ENCODE data around the gene INTS6.

Gene INTS6

DNA sequence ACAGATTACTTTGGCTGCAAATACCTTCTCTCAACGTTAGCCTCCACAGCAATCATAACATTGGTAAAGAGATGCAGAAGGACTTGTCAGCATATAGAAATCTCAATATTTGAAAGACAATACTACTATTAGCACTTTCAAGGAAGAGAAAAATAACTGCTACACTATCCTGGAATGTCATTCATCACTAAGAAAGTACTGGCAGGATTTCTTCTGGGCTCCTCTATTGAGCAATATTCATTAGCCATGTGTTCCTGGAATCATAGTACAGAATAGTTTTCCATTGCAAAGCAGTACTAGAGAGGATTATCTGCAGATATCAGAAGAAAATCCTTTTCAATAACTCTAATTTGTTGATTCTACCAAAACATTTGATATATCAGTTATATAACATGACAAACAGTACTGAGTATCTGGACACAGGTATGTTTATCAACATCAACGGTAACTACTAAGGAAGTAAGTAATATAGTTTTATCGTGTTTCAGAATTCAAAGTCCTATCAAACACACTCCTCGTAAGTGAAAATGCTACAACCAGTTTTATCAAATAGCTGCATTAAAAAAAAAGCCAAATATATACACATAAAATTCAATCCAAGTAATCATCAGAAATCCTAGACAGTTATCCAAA, 27.3 kb downstream of the INTS6 start:
- Mint-ChIP-seq H3K36me3 (ENCODE audit: low read depth) (peaks cover 36% of the 10 kb centered on the region), H3K9me3 (no peaks in the 10 kb centered on the region), H3K27ac (no peak overlapping the region), H3K4me3 (no peak overlapping the region), H3K27me3 (ENCODE audit: low read depth) (no peaks in the 10 kb centered on the region), H3K4me1 (no peaks in the 10 kb centered on the region)
- TF ChIP-seq, protein P1, sequence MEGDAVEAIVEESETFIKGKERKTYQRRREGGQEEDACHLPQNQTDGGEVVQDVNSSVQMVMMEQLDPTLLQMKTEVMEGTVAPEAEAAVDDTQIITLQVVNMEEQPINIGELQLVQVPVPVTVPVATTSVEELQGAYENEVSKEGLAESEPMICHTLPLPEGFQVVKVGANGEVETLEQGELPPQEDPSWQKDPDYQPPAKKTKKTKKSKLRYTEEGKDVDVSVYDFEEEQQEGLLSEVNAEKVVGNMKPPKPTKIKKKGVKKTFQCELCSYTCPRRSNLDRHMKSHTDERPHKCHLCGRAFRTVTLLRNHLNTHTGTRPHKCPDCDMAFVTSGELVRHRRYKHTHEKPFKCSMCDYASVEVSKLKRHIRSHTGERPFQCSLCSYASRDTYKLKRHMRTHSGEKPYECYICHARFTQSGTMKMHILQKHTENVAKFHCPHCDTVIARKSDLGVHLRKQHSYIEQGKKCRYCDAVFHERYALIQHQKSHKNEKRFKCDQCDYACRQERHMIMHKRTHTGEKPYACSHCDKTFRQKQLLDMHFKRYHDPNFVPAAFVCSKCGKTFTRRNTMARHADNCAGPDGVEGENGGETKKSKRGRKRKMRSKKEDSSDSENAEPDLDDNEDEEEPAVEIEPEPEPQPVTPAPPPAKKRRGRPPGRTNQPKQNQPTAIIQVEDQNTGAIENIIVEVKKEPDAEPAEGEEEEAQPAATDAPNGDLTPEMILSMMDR (IDR thresholded peaks at IDR 0.05; ENCODE audit: unreplicated experiment in 3 of 3): no peak

- TF ChIP-seq, protein P1 (IDR thresholded peaks at IDR 0.05; ENCODE audit: unreplicated experiment in 3 of 3): no peak
- H3K4me3 Mint-ChIP-seq: no peak overlapping the region
- H3K27me3 Mint-ChIP-seq (ENCODE audit: low read depth): no peaks in the 10 kb centered on the region
- H3K4me1 Mint-ChIP-seq: no peaks in the 10 kb centered on the region
- no peaks in the 10 kb centered on the region for H3K9me3 Mint-ChIP-seq
- no peak overlapping the region for H3K27ac Mint-ChIP-seq
- peaks cover 36% of the 10 kb centered on the region for H3K36me3 Mint-ChIP-seq (ENCODE audit: low read depth)
Observed at GRCh38 chr13:51423766-51424165, 29.1 kb downstream of the INTS6 start.

DNA sequence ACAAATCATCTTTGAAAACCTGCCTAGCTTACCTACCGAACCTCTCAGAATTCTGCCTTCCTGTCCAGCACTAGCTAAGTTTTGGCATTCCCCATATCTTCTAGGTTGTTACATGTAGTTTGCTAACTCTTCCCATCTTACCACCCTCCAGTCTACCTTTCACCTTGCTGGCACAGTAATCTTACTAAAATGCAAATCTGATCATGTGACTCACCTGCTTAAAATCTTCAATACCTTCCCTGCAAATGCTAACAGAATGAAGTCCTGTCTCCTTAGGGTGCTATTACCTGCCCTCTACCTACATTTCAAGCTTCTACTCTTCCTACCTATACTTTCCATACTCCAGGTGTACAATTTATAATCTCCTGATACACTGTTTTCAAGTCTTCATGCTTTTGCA, 30.4 kb downstream of the INTS6 start:
- no peaks in the 10 kb centered on the region for H3K4me1 Mint-ChIP-seq
- TF ChIP-seq, protein P1 (IDR thresholded peaks at IDR 0.05; ENCODE audit: unreplicated experiment in 3 of 3): no peak
- H3K4me3 Mint-ChIP-seq: no peak overlapping the region
- no peaks in the 10 kb centered on the region for H3K9me3 Mint-ChIP-seq
- no peaks in the 10 kb centered on the region for H3K27me3 Mint-ChIP-seq (ENCODE audit: low read depth)
- H3K36me3 Mint-ChIP-seq (ENCODE audit: low read depth): peaks cover 33% of the 10 kb centered on the region
- no peak overlapping the region for H3K27ac Mint-ChIP-seq

DNA sequence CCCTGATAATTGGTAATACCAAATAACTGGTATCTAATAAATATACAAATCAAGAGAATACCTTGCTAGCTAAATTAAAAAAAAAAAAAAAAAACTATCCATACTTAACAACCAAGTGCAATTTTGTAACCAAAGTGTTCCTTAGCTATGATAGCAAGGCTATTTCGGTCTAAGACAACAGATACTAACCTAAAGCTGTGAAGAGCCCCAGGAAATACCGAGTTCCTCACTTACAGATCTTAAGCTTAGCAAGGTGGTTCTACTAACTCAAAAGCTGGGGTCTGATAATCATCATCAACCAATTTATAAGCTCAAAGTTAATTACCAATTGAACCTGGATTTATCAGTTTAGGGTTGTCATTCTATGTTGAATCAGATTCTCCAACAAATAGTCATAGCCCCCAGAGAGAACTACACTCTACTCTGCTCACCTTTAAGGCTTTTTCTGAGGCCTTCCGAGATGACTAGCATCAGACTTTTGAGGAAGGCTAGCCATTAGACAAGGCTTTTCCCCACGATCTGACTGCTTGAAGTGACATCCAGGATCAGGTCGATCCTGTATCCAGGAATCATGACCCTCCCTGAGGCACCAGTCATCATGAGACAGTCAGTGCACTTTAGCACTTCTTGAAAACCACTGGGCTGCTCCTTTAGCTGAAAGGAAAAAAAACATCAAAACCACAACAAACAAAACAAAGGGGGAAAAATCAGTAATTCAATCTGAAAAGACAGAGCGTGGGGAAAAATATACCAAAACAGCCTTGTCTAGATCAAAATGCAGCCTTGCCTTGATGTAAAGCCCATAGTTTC, 31.9 kb downstream of the INTS6 start:
- Mint-ChIP-seq H3K27me3 (ENCODE audit: low read depth) (no peaks in the 10 kb centered on the region), H3K4me1 (no peaks in the 10 kb centered on the region), H3K9me3 (peaks cover 1% of the 10 kb centered on the region), H3K27ac (no peak overlapping the region), H3K4me3 (no peak overlapping the region), H3K36me3 (ENCODE audit: low read depth) (peaks cover 47% of the 10 kb centered on the region)
- TF ChIP-seq, protein P1 (IDR thresholded peaks at IDR 0.05; ENCODE audit: unreplicated experiment in 3 of 3): no peak

DNA sequence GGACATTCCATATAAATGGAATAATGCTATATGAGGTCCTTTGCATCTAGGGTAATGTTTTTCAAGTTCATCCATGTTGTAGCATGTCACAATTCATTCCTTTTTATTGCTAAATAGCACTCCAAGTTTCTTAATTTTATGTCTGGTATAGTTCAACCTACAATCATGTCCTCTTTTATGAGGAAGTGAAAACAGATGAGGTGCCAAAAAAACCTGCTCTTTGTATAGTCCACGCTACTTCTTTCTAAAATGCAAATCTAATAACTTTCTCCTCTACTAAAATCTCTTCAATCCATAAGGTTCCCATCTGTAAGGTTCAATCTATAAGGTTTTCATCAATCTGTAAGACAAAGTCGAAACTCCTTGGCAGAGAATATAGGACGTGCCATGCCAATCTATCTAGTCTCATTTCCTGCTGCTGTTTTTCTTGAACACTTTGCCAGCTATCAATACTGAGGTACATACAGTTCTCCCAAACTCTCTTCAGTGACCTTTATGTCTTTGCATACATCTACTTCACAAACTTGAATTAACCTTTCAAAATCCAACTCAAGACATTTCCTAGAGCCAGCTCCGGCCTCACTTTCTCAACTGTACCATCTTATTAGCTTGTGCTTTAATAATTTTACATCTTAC, 33.7 kb downstream of the INTS6 start:
- H3K4me3 Mint-ChIP-seq: no peak overlapping the region
- TF ChIP-seq, protein P1 (IDR thresholded peaks at IDR 0.05; ENCODE audit: unreplicated experiment in 3 of 3): no peak
- peaks cover 61% of the 10 kb centered on the region for H3K36me3 Mint-ChIP-seq (ENCODE audit: low read depth)
- no peaks in the 10 kb centered on the region for H3K27me3 Mint-ChIP-seq (ENCODE audit: low read depth)
- H3K9me3 Mint-ChIP-seq: peaks cover 4% of the 10 kb centered on the region
- no peaks in the 10 kb centered on the region for H3K4me1 Mint-ChIP-seq
- H3K27ac Mint-ChIP-seq: no peak overlapping the region
